Peyer's patch (tissue), 4 donors: ENCODE measurements around the gene IMP3. TPM values are rescaled to one million over a fixed set of nuclear protein-coding genes. Genes with fewer than 3 reads are reported as not detected.
A peak's percentile ranks its signal among the peaks of the same experiment; 100 is the strongest.
"Not testable (repeated sequence)": the region's sequence is repeated elsewhere in the genome, so short reads cannot be mapped to it uniquely, and the experiment has no call there.

Experiments used
- DNase-seq, 3 donors: peaks; one replicate each; pipeline ENCODE4 v3.0.0-alpha.2; 2017 to 2019
- H3K27ac ChIP-seq, 4 donors: fragments of 200-600 bp; sonication (generic); one replicate each; pipeline ENCODE4 v1.5.1; 2016 to 2019
- H3K27me3 ChIP-seq, 2 donors: fragments of 200-600 bp; sonication (generic); one replicate each; pipeline ENCODE4 v1.5.1; 2019
- H3K36me3 ChIP-seq, 3 donors: fragments of 200-600 bp; sonication (generic); one replicate each; pipeline ENCODE4 v1.5.1; 2016 to 2019
- H3K4me1 ChIP-seq, 4 donors: fragments of 200-600 bp; sonication (generic); one replicate each; pipeline ENCODE4 v1.5.1; 2016 to 2019
- H3K4me3 ChIP-seq, 4 donors: fragments of 200-600 bp; sonication (generic); 1 replicate in 3 of 4; 2 replicates in 1 of 4; pipeline ENCODE4 v1.5.1; 2016 to 2019; ENCODE audit warnings: mild to moderate bottlenecking in 1 of 4
- H3K9me3 ChIP-seq, 4 donors: fragments of 200-600 bp; sonication (generic); one replicate each; pipeline ENCODE4 v1.5.1; 2016 to 2019; ENCODE audit warnings: mild to moderate bottlenecking in 1 of 4
- POLR2A ChIP-seq, 2 donors: fragments of 450-650 bp; IDR thresholded peaks; one replicate each; pipeline ENCODE4 v1.5.1; 2017; ENCODE audit warnings: antibody characterized with exemption in 2 of 2, mild to moderate bottlenecking in 2 of 2, moderate library complexity in 2 of 2
- total RNA-seq, 4 donors: library from RNA; depleted of rRNA; stranded (reverse); fragments of >200 nt; gene quantifications; one replicate each; pipeline ENCODE4 v1.1.0, GENCODE V29; 2016
- TF ChIP-seq, protein P1 (sequence below), 6 experiments: fragments of 450-650 bp in 4 of 6; fragments of 200-600 bp in 2 of 6; sonication (generic) in 1 of 6; IDR thresholded peaks; one replicate each; pipeline ENCODE4 v1.5.1; 2017 to 2019; ENCODE audit warnings: antibody characterized with exemption in 6 of 6, mild to moderate bottlenecking in 3 of 6, moderate library complexity in 1 of 6

The IMP3 gene, protein sequence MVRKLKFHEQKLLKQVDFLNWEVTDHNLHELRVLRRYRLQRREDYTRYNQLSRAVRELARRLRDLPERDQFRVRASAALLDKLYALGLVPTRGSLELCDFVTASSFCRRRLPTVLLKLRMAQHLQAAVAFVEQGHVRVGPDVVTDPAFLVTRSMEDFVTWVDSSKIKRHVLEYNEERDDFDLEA
- 100 to 1,000 TPM in 3 of 4 donors, 10 to 100 TPM in 1; 96.8 to 133 (median 124) TPM for total RNA-seq

DNA sequence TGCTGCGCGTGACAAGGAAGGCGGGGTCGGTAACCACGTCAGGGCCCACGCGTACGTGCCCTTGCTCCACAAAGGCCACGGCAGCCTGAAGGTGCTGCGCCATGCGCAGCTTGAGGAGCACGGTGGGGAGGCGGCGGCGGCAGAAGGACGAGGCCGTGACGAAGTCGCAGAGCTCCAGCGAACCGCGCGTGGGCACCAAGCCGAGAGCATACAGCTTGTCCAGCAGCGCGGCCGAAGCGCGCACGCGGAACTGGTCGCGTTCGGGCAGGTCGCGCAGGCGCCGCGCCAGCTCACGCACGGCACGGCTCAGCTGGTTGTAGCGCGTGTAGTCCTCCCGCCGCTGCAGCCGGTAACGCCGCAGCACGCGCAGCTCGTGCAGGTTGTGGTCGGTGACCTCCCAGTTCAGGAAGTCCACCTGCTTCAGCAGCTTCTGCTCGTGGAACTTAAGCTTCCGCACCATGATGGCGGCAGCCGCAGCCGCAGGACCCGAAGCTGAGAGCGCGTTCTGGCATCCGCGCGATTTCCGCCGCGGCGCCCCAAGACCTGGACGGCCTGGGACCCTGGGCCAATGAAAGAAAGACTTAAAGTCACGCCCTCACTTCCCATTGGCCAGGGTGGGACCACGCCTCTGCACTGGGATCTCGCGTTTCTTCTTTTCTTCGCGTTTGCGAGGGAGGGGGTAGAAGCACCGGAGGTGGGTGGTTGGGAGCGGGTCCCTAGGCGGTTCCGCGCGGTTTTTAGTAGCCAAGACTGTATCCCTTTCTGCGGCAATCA lies at the start of gene IMP3:
Gene IMP3 (minus strand): TSS at position 516 of the 774 bp plus-strand sequence. CDS start 56 bp downstream, at position 460.
- peak; percentile 96 to 98 for TF ChIP-seq POLR2A (IDR thresholded peaks at IDR 0.05)
- TF ChIP-seq, protein P1, sequence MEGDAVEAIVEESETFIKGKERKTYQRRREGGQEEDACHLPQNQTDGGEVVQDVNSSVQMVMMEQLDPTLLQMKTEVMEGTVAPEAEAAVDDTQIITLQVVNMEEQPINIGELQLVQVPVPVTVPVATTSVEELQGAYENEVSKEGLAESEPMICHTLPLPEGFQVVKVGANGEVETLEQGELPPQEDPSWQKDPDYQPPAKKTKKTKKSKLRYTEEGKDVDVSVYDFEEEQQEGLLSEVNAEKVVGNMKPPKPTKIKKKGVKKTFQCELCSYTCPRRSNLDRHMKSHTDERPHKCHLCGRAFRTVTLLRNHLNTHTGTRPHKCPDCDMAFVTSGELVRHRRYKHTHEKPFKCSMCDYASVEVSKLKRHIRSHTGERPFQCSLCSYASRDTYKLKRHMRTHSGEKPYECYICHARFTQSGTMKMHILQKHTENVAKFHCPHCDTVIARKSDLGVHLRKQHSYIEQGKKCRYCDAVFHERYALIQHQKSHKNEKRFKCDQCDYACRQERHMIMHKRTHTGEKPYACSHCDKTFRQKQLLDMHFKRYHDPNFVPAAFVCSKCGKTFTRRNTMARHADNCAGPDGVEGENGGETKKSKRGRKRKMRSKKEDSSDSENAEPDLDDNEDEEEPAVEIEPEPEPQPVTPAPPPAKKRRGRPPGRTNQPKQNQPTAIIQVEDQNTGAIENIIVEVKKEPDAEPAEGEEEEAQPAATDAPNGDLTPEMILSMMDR (IDR thresholded peaks at IDR 0.05), result peak in 1 of 6 experiments; percentile 9
- Histone ChIP-seq H3K4me3 (peak within 1 kb of the TSS; percentile 81 to 91 (median 81)), H3K36me3 (no peaks in the 10 kb centered on the region), H3K27me3 (no peaks in the 10 kb centered on the region), H3K9me3 (no peaks in the 10 kb centered on the region), H3K4me1 (peaks cover 0 to 35% (median 15%) of the 10 kb centered on the region in 4 donors), H3K27ac (peak within 1 kb of the TSS; percentile 94 to 97 (median 96))
- peak; percentile 94 to 98 (median 95) for DNase-seq

DNA sequence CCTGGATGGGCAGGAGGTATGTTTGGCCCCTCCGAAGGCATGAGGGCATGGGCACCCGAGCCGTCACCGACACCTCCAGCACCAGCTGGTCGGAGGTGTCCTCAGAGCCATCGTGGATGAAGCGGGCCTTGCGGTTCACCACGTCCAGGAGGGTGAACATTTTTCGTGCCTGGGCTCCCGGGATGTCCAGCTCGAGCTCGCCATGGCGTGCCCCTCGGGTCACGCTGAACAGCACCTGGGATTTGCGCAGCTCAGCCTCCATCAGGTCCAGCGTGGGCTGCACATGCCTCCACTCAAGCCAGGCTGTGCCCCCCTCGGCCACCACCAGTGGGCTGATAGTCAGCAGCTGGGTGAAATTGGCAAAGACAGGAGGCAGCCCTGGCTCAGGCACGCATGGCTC lies 49.4 kb upstream of the IMP3 start:
- H3K9me3 ChIP-seq, H3K4me3 ChIP-seq, H3K27me3 ChIP-seq, H3K27ac ChIP-seq, DNase-seq: not testable (repeated sequence)
- Histone ChIP-seq H3K4me1 (peaks cover 0 to 11% (median 4%) of the 10 kb centered on the region in 4 donors), H3K36me3 (peaks cover 0 to 14% (median 0%) of the 10 kb centered on the region in 3 donors)

GRCh38 chr15:75688831-75689230 lies 48.8 kb upstream of the IMP3 start:
- H3K36me3 ChIP-seq, result peaks cover 0 to 14% (median 0%) of the 10 kb centered on the region in 3 donors
- no peak for DNase-seq
- no peaks in the 10 kb centered on the region for H3K27me3 ChIP-seq
- peaks cover 0 to 8% (median 2%) of the 10 kb centered on the region in 4 donors for H3K4me1 ChIP-seq
- no peaks in the 10 kb centered on the region for H3K9me3 ChIP-seq
- TF ChIP-seq, protein P1 (IDR thresholded peaks at IDR 0.05), result no peak
- no peak for TF ChIP-seq POLR2A (IDR thresholded peaks at IDR 0.05)
- H3K27ac ChIP-seq, result no peak overlapping the region
- no peak overlapping the region for H3K4me3 ChIP-seq

GRCh38 chr15:75688278-75688557 lies 48.2 kb upstream of the IMP3 start:
- no peak overlapping the region for H3K27ac ChIP-seq

DNA sequence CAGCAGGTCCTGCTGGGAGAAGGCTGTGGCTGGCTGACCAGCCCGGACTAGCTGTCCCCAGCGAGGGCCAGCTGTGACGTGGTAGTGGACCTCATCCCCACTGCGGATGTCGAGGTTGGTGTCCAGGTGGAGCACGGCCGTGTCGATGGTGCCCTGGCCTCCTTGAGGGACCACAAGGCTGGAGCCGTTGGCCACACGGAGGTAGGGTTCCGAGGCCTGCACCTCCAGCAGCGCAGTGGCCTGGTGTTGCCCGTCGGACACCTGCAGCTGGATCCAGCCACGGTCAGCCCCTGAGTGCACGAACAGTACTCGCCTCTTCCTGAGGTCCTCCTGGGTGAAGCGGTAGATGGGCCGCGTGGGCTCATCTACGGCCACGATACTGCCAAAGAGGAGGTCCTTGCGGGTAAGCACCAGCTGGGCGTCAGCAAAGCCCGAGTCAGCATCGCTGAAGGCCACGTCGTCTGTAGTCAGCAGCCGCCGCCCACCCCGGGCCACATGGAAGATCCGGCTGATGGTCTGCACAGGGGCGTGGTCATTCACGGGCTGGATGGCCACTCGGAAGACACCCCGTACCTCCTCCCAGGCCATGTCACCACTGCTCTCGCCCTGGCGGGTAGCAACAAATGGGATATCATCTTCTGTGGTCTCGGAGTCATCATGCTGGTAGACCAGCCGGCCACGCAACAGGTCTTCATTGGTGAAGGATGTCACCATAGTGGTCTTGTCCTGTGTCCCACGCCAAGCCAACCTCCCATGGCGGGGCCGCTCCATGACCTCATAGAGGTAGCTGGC lies 47.7 kb upstream of the IMP3 start:
- H3K36me3 ChIP-seq, result peaks cover 0 to 14% (median 0%) of the 10 kb centered on the region in 3 donors
- DNase-seq, result no peak
- no peak overlapping the region for H3K27ac ChIP-seq
- peaks cover 0 to 6% (median 0%) of the 10 kb centered on the region in 4 donors for H3K4me1 ChIP-seq
- H3K4me3 ChIP-seq, result no peak overlapping the region
- no peaks in the 10 kb centered on the region for H3K27me3 ChIP-seq
- H3K9me3 ChIP-seq, result no peaks in the 10 kb centered on the region
- no peak for TF ChIP-seq POLR2A (IDR thresholded peaks at IDR 0.05)
- TF ChIP-seq, protein P1 (IDR thresholded peaks at IDR 0.05), result no peak

More at GRCh38 chr15:75688278-75688557, 48.2 kb upstream of the IMP3 start:
- Histone ChIP-seq H3K27me3 (no peaks in the 10 kb centered on the region), H3K36me3 (peaks cover 0 to 14% (median 0%) of the 10 kb centered on the region in 3 donors), H3K4me1 (peaks cover 0 to 6% (median 0%) of the 10 kb centered on the region in 4 donors), H3K4me3 (no peak overlapping the region), H3K9me3 (no peaks in the 10 kb centered on the region)
- DNase-seq, result no peak
- TF ChIP-seq, protein P1 (IDR thresholded peaks at IDR 0.05), result no peak
- no peak for TF ChIP-seq POLR2A (IDR thresholded peaks at IDR 0.05)
